Mesothelial cell of epicardium (in vitro differentiated cells): ENCODE results near the gene GFOD1. TPM values are rescaled to one million over a fixed set of nuclear protein-coding genes. Genes with fewer than 3 reads are reported as not detected.

Source experiments
- DNase-seq, 2 experiments: peaks; one replicate each; pipeline ENCODE4 v3.0.0; 2021; ENCODE audit warnings: low spot score in 2 of 2; ENCODE audit not compliant: unreplicated experiment in 2 of 2
- H3K27ac Mint-ChIP-seq: 2 replicates; pipeline ENCODE4 v1.8.0; 2021; ENCODE audit warnings: mixed read lengths
- H3K27me3 Mint-ChIP-seq: 2 replicates; pipeline ENCODE4 v1.8.0; 2021; ENCODE audit warnings: low read depth, mixed read lengths
- H3K36me3 Mint-ChIP-seq: 2 replicates; pipeline ENCODE4 v1.8.0; 2021; ENCODE audit warnings: mixed read lengths
- H3K4me1 Mint-ChIP-seq: 2 replicates; pipeline ENCODE4 v1.8.0; 2021; ENCODE audit warnings: mixed read lengths
- H3K4me3 Mint-ChIP-seq: 2 replicates; pipeline ENCODE4 v1.8.0; 2021; ENCODE audit warnings: mild to moderate bottlenecking, moderate library complexity, mixed read lengths
- H3K9me3 Mint-ChIP-seq: 2 replicates; pipeline ENCODE4 v1.8.0; 2021; ENCODE audit warnings: mixed read lengths
- CTCF ChIP-seq: fragments of 200-600 bp; sonication (generic); IDR thresholded peaks from one replicate; pipeline ENCODE4 v1.5.0; 2021; ENCODE audit warnings: antibody characterized with exemption; ENCODE audit not compliant: unreplicated experiment
- total RNA-seq: library from RNA; stranded (reverse); gene quantifications from 3 replicates; pipeline ENCODE4 v1.2.1, GENCODE V29; 2021

GFOD1 gene
- total RNA-seq, 1 donor from 2014 or later: 4.8 TPM

- H3K27ac Mint-ChIP-seq: no peak overlapping the region
- no peak for TF ChIP-seq CTCF
- H3K4me1 Mint-ChIP-seq: peaks cover 3% of the 10 kb centered on the region
- no peaks in the 10 kb centered on the region for H3K36me3 Mint-ChIP-seq
- H3K27me3 Mint-ChIP-seq: no peaks in the 10 kb centered on the region
- DNase-seq: no peak
- H3K4me3 Mint-ChIP-seq: no peak overlapping the region
- peaks cover 4% of the 10 kb centered on the region for H3K9me3 Mint-ChIP-seq
Observed at GRCh38 chr6:13471184-13471583, 16.2 kb downstream of the GFOD1 start.

GRCh38 chr6:13470238-13471140 lies 16.9 kb downstream of the GFOD1 start:
- Mint-ChIP-seq H3K27me3 (no peaks in the 10 kb centered on the region), H3K4me3 (no peak overlapping the region), H3K9me3 (peaks cover 4% of the 10 kb centered on the region), H3K36me3 (no peaks in the 10 kb centered on the region), H3K4me1 (peaks cover 3% of the 10 kb centered on the region), H3K27ac (no peak overlapping the region)
- no peak for DNase-seq
- TF ChIP-seq CTCF: no peak

GRCh38 chr6:13469693-13470092 lies 17.7 kb downstream of the GFOD1 start:
- no peak overlapping the region for H3K27ac Mint-ChIP-seq
- peaks cover 3% of the 10 kb centered on the region for H3K4me1 Mint-ChIP-seq

GRCh38 chr6:13468839-13469238 lies 18.6 kb downstream of the GFOD1 start:
- no peak for TF ChIP-seq CTCF
- DNase-seq: no peak
- H3K27ac Mint-ChIP-seq: no peak overlapping the region
- H3K27me3 Mint-ChIP-seq: no peaks in the 10 kb centered on the region
- H3K9me3 Mint-ChIP-seq: no peaks in the 10 kb centered on the region
- no peaks in the 10 kb centered on the region for H3K36me3 Mint-ChIP-seq
- no peak overlapping the region for H3K4me3 Mint-ChIP-seq
- H3K4me1 Mint-ChIP-seq: peaks cover 3% of the 10 kb centered on the region

More at GRCh38 chr6:13469693-13470092, 17.7 kb downstream of the GFOD1 start:
- no peak for TF ChIP-seq CTCF
- Mint-ChIP-seq H3K4me3 (no peak overlapping the region), H3K9me3 (peaks cover under 1% of the 10 kb centered on the region), H3K27me3 (no peaks in the 10 kb centered on the region), H3K36me3 (no peaks in the 10 kb centered on the region)
- DNase-seq: no peak

GRCh38 chr6:13467216-13467600 lies 20.2 kb downstream of the GFOD1 start:
- no peaks in the 10 kb centered on the region for H3K36me3 Mint-ChIP-seq
- peaks cover 7% of the 10 kb centered on the region for H3K4me1 Mint-ChIP-seq
- DNase-seq: no peak
- no peaks in the 10 kb centered on the region for H3K27me3 Mint-ChIP-seq
- no peak overlapping the region for H3K27ac Mint-ChIP-seq
- TF ChIP-seq CTCF: no peak
- H3K4me3 Mint-ChIP-seq: no peak overlapping the region
- H3K9me3 Mint-ChIP-seq: no peaks in the 10 kb centered on the region
